Loucy (cell line): ENCODE measurements around the gene SLC7A9.
"Not testable (repeated sequence)": the region's sequence is repeated elsewhere in the genome, so short reads cannot be mapped to it uniquely, and the experiment has no call there.

Experiments
- H2AFZ ChIP-seq: fragments of 200-600 bp; sonication (generic); 2 replicates; pipeline ENCODE4 v1.6.0; 2016; ENCODE audit warnings: antibody characterized with exemption, mild to moderate bottlenecking, low read length, moderate library complexity
- H3F3A ChIP-seq: fragments of 200-600 bp; 2 replicates; pipeline ENCODE4 v1.6.0; 2016; ENCODE audit warnings: antibody characterized with exemption, low read depth, mild to moderate bottlenecking
- H3K27me3 ChIP-seq: fragments of 200-600 bp; sonication (generic); 2 replicates; pipeline ENCODE4 v1.6.1; 2014; ENCODE audit warnings: low read length, mild to moderate bottlenecking; ENCODE audit not compliant: insufficient read depth, poor library complexity, severe bottlenecking
- H3K36me3 ChIP-seq: fragments of 200-600 bp; sonication (generic); 2 replicates; pipeline ENCODE4 v1.6.1; 2016; ENCODE audit warnings: low read length; ENCODE audit not compliant: insufficient read depth
- H3K4me1 ChIP-seq: fragments of 200-600 bp; sonication (generic); 2 replicates; pipeline ENCODE4 v1.5.1; 2014; ENCODE audit warnings: low read length, mild to moderate bottlenecking; ENCODE audit not compliant: insufficient read depth, poor library complexity, severe bottlenecking
- H3K4me2 ChIP-seq: fragments of 200-600 bp; sonication (generic); 2 replicates; pipeline ENCODE4 v1.6.0; 2014; ENCODE audit warnings: antibody characterized with exemption, low read length, low read depth, mild to moderate bottlenecking; ENCODE audit not compliant: poor library complexity, severe bottlenecking
- H3K4me3 ChIP-seq: fragments of 200-600 bp; sonication (generic); 2 replicates; pipeline ENCODE4 v1.5.1; 2014; ENCODE audit warnings: low read length, mild to moderate bottlenecking, mixed read lengths; ENCODE audit not compliant: poor library complexity, severe bottlenecking
- H3K79me2 ChIP-seq: fragments of 200-600 bp; sonication (generic); 2 replicates; pipeline ENCODE4 v1.6.1; 2014; ENCODE audit warnings: low read length; ENCODE audit not compliant: insufficient read depth
- H3K9ac ChIP-seq: fragments of 200-600 bp; sonication (generic); 2 replicates; pipeline ENCODE4 v1.6.0; 2014; ENCODE audit warnings: mild to moderate bottlenecking, low read depth, low read length, moderate library complexity; ENCODE audit not compliant: poor library complexity, severe bottlenecking
- H3K9me2 ChIP-seq: fragments of 200-600 bp; sonication (generic); replicated peaks from 2 replicates; pipeline ENCODE4 v1.6.1; 2016; ENCODE audit warnings: low read depth, low read length, mixed read lengths
- H3K9me3 ChIP-seq: fragments of 200-600 bp; sonication (generic); 2 replicates; pipeline ENCODE4 v1.6.1; 2014; ENCODE audit warnings: mild to moderate bottlenecking, antibody characterized with exemption, low read length, low read depth; ENCODE audit not compliant: insufficient read depth
- H4K20me1 ChIP-seq: fragments of 200-600 bp; sonication (generic); 2 replicates; pipeline ENCODE4 v1.6.0; 2014; ENCODE audit warnings: antibody characterized with exemption, low read length, mild to moderate bottlenecking; ENCODE audit not compliant: insufficient read depth, poor library complexity, severe bottlenecking
- CTCF ChIP-seq: fragments of 200-600 bp; sonication (generic); conservative IDR thresholded peaks from 2 replicates; pipeline ENCODE4 v1.5.1; 2014; ENCODE audit warnings: mild to moderate bottlenecking, antibody characterized with exemption, low read length
- EZH2phosphoT487 ChIP-seq: fragments of 200-600 bp; IDR thresholded peaks from 2 replicates; pipeline ENCODE4 v1.6.1; 2018; ENCODE audit warnings: antibody characterized with exemption, mild to moderate bottlenecking, moderate library complexity, borderline replicate concordance

The SLC7A9 gene

GRCh38 chr19:32858559-32858958, 11.0 kb downstream of the SLC7A9 start:
- Histone ChIP-seq H3K4me2 (no peak overlapping the region), H3K4me1 (no peaks in the 10 kb centered on the region), H3K79me2 (no peaks in the 10 kb centered on the region), H2AFZ (no peak overlapping the region), H3K36me3 (no peaks in the 10 kb centered on the region), H3K4me3 (no peak overlapping the region), H3K9me3 (no peaks in the 10 kb centered on the region), H3K27me3 (no peaks in the 10 kb centered on the region), H3F3A (no peaks in the 10 kb centered on the region), H3K9ac (no peak overlapping the region), H4K20me1 (no peaks in the 10 kb centered on the region), H3K9me2 (no peaks in the 10 kb centered on the region)
- TF ChIP-seq CTCF: no peak
- no peak for TF ChIP-seq EZH2phosphoT487

GRCh38 chr19:32858155-32858554, 11.4 kb downstream of the SLC7A9 start:
- H3K9me3 ChIP-seq: no peaks in the 10 kb centered on the region
- H3K27me3 ChIP-seq: no peaks in the 10 kb centered on the region
- no peak overlapping the region for H3K9ac ChIP-seq
- no peak overlapping the region for H3K4me2 ChIP-seq
- no peaks in the 10 kb centered on the region for H3F3A ChIP-seq
- no peaks in the 10 kb centered on the region for H4K20me1 ChIP-seq
- TF ChIP-seq CTCF (no peak), EZH2phosphoT487 (no peak)
- no peaks in the 10 kb centered on the region for H3K9me2 ChIP-seq
- no peaks in the 10 kb centered on the region for H3K79me2 ChIP-seq
- H3K4me3 ChIP-seq: no peak overlapping the region
- no peaks in the 10 kb centered on the region for H3K4me1 ChIP-seq
- no peaks in the 10 kb centered on the region for H3K36me3 ChIP-seq
- H2AFZ ChIP-seq: no peak overlapping the region

- H3K27me3 ChIP-seq: no peaks in the 10 kb centered on the region
- no peak overlapping the region for H3K4me2 ChIP-seq
- TF ChIP-seq EZH2phosphoT487: no peak
- TF ChIP-seq CTCF: no peak
Measured at GRCh38 chr19:32857584-32857983, 12.0 kb downstream of the SLC7A9 start.

GRCh38 chr19:32856818-32857217, 12.7 kb downstream of the SLC7A9 start:
- H3K9ac ChIP-seq, H3K4me2 ChIP-seq, H2AFZ ChIP-seq, H3K36me3 ChIP-seq, H4K20me1 ChIP-seq, H3K9me3 ChIP-seq, H3K79me2 ChIP-seq, H3K9me2 ChIP-seq, H3K27me3 ChIP-seq, H3F3A ChIP-seq, H3K4me1 ChIP-seq, H3K4me3 ChIP-seq: not testable (repeated sequence)

More at GRCh38 chr19:32857584-32857983, 12.0 kb downstream of the SLC7A9 start:
- no peak overlapping the region for H3K4me3 ChIP-seq
- no peak overlapping the region for H2AFZ ChIP-seq
- no peak overlapping the region for H3K9ac ChIP-seq
- no peaks in the 10 kb centered on the region for H4K20me1 ChIP-seq
- H3F3A ChIP-seq: no peaks in the 10 kb centered on the region
- no peaks in the 10 kb centered on the region for H3K4me1 ChIP-seq
- H3K79me2 ChIP-seq: no peaks in the 10 kb centered on the region
- H3K9me2 ChIP-seq: no peaks in the 10 kb centered on the region
- no peaks in the 10 kb centered on the region for H3K9me3 ChIP-seq
- no peaks in the 10 kb centered on the region for H3K36me3 ChIP-seq
